Activated CD8-positive, alpha-beta T cell treated with anti-CD3 and anti-CD28 coated beads, Interleukin-2, amount 10 ng/mL, durations not matched to agents 7 days and 5 days (primary cell): ENCODE measurements around the gene ACSL5. TPM values are rescaled to one million over a fixed set of nuclear protein-coding genes. Genes with fewer than 3 reads are reported as not detected.

ENCODE experiments used
- ATAC-seq: fragments of 150-1000 bp; cut with Tn5 transposase; one replicate; pipeline ENCODE4 v1.10.0; 2021; ENCODE audit warnings: moderate library complexity
- CTCF ChIA-PET: fragments of 350-600 bp; sonication (Branson Sonifier 250); formaldehyde crosslinking; loops from one replicate; lab custom pipeline; 2021; ENCODE audit warnings: antibody characterized with exemption; lab: Charles Lee
- POLR2A ChIA-PET: fragments of 350-600 bp; sonication (Branson Sonifier 250); formaldehyde crosslinking; loops from one replicate; lab custom pipeline; 2021; ENCODE audit warnings: antibody characterized with exemption; lab: Charles Lee
- DNase-seq: peaks from one replicate; pipeline ENCODE4 v3.0.0-alpha.2; 2020
- H3K27ac Mint-ChIP-seq: one replicate; pipeline ENCODE4 v1.8.0; 2021; ENCODE audit warnings: mild to moderate bottlenecking, mixed read lengths
- H3K27me3 Mint-ChIP-seq: one replicate; pipeline ENCODE4 v1.8.0; 2021; ENCODE audit warnings: low read depth, mixed read lengths
- H3K36me3 Mint-ChIP-seq: one replicate; pipeline ENCODE4 v1.8.0; 2021; ENCODE audit warnings: low read depth, mixed read lengths
- H3K4me1 Mint-ChIP-seq: one replicate; pipeline ENCODE4 v1.8.0; 2021; ENCODE audit warnings: low read depth, mixed read lengths
- H3K4me3 Mint-ChIP-seq: one replicate; pipeline ENCODE4 v1.8.0; 2021; ENCODE audit warnings: mild to moderate bottlenecking, mixed read lengths
- H3K9me3 Mint-ChIP-seq: one replicate; pipeline ENCODE4 v1.8.0; 2022; ENCODE audit warnings: mixed read lengths; ENCODE audit not compliant: insufficient read depth
- total RNA-seq, 2 experiments: library from RNA; stranded (reverse); gene quantifications; one replicate each; pipeline ENCODE4 v1.2.3, GENCODE V29; 2021

ACSL5 gene
- total RNA-seq, 2 experiments from 2014 or later = 50.7 to 53.1 TPM

DNA sequence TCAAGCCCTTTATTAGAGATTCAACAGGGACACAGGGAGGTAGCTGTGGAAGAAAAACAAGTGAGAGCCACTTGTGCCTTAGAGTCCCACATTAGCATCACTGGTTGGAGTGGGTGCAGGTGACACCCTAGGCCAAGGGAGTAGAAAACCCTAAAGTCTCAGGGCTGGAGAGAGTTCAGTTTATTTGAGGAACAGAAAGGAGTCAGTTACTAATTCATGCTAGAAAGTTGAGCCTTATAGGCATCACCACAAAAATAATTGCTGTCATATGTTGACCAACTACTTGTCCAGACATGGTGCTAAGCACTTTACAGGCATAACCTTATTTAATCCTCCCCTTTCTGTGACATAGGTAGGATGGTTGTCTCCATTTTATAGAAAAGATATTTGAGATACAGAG is 20.9 kb upstream of the ACSL5 start:
- no peaks in the 10 kb centered on the region for H3K27me3 Mint-ChIP-seq
- no peaks in the 10 kb centered on the region for H3K4me1 Mint-ChIP-seq
- H3K4me3 Mint-ChIP-seq = no peak overlapping the region
- H3K9me3 Mint-ChIP-seq = no peaks in the 10 kb centered on the region
- ATAC-seq (no peak), DNase-seq (no peak)
- H3K27ac Mint-ChIP-seq = no peak overlapping the region
- ChIA-PET CTCF (no interaction called here), POLR2A (no interaction called here)
- no peaks in the 10 kb centered on the region for H3K36me3 Mint-ChIP-seq

DNA sequence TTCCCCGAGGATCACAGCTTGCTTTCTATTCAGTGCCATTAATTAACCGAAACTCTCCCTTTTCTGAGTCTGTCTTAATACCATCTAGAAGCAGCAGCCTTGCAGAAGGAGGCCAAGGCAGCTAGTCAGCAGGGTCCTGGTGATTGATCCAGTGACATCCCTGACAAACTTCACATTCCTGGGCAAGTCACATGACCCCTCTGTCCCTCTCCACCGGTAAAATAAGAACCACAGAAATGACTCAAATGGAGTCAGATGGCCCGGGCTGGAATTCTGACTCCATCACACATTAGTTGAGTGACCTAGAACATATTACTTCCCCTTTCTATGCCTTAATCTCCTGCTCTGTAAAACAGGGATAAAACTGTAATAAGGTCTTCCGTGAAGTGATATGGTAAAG is 17.2 kb upstream of the ACSL5 start:
- no peak for ATAC-seq
- no peak overlapping the region for H3K4me3 Mint-ChIP-seq
- ChIA-PET POLR2A (no interaction called here), CTCF (interaction anchor here (1.0 kb wide), 1 partner anchor 31 kb away, joined by 3 read pairs; no protein-coding TSS in a partner anchor)
- no peak for DNase-seq
- no peaks in the 10 kb centered on the region for H3K27me3 Mint-ChIP-seq
- H3K27ac Mint-ChIP-seq = no peak overlapping the region
- no peaks in the 10 kb centered on the region for H3K4me1 Mint-ChIP-seq
- no peaks in the 10 kb centered on the region for H3K9me3 Mint-ChIP-seq
- no peaks in the 10 kb centered on the region for H3K36me3 Mint-ChIP-seq

DNA sequence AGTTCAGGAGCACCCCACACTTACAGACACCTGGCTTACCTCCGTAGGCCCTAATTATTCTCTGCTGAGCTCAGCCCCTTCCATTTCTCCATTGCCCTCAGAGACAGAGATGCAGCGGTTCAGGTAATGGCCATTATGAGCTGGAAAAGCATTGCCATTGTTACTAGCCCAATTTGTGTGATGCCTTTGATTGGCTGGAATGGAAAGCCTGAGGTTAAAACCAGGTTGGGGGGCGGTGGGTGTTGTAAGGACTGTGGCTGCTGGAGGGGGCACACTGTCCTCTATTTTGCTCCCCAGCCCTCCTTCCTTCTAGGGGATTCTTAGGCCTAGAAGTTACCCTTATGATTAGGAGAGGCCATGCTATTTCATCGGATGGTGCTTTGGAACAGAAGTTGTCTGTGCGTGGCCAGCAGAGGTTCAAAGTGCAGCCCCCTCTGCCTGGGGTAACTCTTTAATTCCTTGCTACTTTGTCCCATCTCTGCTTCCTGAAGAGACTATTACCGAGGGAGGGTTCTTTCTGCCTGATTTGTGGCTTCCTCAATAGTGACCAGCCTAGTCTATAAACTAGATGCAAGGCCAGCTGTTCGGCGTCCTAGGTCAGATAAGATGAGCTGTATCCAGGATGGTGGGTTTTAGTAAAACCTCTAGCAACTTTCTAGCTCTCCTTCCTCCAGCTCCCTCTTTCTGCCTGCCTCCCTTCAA is 14.2 kb upstream of the ACSL5 start:
- no peak overlapping the region for H3K27ac Mint-ChIP-seq
- no peaks in the 10 kb centered on the region for H3K27me3 Mint-ChIP-seq
- no peaks in the 10 kb centered on the region for H3K4me1 Mint-ChIP-seq
- ChIA-PET POLR2A (no interaction called here), CTCF (no interaction called here)
- ATAC-seq (no peak), DNase-seq (no peak)
- H3K36me3 Mint-ChIP-seq = no peaks in the 10 kb centered on the region
- H3K9me3 Mint-ChIP-seq = no peaks in the 10 kb centered on the region
- H3K4me3 Mint-ChIP-seq = no peak overlapping the region

DNA sequence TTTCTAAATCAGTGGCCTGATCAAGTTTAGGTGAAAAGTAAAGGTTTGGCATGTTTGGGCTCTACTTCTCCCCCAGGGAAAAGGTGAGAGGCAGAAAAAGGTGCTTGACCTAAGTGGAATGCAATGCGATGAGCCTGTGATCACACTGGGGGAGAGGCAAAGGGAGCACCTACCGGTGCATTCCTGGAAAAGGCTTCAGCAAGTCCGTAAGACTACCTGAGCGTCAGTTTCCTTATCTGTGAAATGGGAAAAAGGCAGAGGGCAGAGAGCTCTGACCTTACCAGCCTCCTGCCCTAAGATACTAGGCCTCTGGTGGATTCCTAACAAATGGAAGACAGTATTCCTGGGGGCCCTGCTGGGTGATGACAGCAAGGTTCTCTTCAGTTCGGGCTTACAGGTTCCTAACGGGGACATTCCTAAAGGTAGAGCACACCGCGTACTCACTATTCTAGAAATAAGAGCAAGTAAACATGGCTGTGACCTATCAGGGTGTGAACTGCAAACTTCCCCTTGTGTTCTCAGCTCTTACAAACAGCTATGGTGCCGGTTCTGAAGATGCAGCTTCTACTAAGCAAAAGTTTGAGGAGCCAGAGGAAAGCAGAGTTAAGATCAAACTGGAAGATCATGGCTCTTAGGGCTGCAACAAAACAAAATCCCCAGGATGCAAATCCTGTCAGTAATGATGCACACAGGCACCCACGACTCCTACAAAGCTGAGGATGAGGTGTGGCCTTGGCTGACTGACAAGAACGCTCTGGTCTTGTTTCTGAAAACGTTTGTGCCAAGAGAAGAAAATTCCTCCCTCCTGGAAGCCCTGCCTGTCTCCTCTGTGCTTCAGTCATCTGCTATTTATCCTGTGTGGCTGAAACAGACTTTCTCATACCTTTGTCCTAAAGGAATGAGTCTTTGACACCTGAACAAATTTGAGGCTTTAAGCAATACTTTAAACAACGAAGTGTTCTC is 13.3 kb upstream of the ACSL5 start:
- no peak overlapping the region for H3K4me3 Mint-ChIP-seq
- no peaks in the 10 kb centered on the region for H3K27me3 Mint-ChIP-seq
- ChIA-PET CTCF (no interaction called here), POLR2A (no interaction called here)
- no peak for ATAC-seq
- no peaks in the 10 kb centered on the region for H3K4me1 Mint-ChIP-seq
- H3K36me3 Mint-ChIP-seq = no peaks in the 10 kb centered on the region
- no peak for DNase-seq
- H3K9me3 Mint-ChIP-seq = no peaks in the 10 kb centered on the region
- H3K27ac Mint-ChIP-seq = no peak overlapping the region

DNA sequence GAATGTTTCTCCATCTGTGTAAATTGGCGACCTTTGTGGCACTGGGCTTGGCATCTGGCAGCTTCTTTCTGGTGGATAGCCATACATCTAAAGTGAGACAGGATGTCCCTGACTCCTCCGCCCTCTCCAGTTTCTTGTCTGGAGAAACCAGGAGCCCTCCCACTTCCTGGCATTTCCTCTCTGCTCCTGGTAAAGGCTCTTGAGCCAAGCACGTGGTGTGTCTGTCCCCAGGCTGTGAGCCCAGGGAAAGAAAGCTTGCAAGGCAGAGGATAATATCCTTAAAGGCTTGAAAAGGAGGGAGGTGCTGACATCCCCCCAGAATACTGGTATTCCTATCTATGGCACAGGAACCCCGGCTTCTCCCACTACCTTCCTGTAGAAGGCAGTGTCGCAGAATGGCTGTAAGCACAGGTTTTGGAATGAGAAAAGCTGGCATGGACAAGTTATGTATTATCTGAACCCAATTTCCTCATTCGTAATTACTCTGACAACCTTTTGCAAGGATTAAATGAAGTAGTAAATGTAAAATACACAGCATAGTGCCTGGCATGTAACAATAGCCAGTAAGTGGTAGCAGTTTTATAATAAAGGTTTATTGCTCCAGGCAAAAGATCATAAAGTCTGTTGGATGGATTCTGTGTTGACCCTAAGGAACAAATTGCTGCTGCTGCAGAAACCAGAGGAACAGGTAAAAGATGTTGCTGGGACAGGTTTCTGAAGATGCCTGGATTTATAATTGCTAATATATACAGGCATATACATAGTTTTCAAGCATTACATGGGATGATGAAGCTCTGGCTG is 11.8 kb upstream of the ACSL5 start:
- ChIA-PET CTCF (no interaction called here), POLR2A (no interaction called here)
- Mint-ChIP-seq H3K27me3 (peaks cover 2% of the 10 kb centered on the region), H3K27ac (no peak overlapping the region), H3K4me1 (no peaks in the 10 kb centered on the region), H3K36me3 (no peaks in the 10 kb centered on the region), H3K9me3 (no peaks in the 10 kb centered on the region), H3K4me3 (no peak overlapping the region)
- DNase-seq (no peak), ATAC-seq (no peak)

DNA sequence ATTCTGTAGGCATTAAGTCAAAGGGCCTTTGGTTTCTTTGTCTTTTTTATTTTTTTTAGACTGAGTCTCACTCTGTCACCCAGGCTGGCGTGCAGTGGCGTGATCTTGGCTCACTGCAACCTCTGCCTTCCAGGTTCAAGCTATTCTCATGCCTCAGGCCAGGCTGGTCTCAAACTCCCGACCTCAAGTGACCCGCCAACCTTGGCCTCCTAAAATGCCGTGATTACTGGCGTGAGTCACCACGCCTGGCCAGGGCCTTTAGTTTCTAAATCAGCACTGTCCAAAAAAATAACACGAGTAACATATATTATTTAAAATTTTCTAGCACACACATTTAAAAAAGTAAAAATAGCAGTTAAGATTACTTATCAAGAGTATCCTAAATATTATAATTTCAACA is 11.1 kb upstream of the ACSL5 start:
- ChIA-PET CTCF (no interaction called here), POLR2A (no interaction called here)
- Mint-ChIP-seq H3K27ac (no peak overlapping the region), H3K4me1 (no peaks in the 10 kb centered on the region), H3K27me3 (peaks cover 2% of the 10 kb centered on the region), H3K36me3 (no peaks in the 10 kb centered on the region), H3K4me3 (no peak overlapping the region), H3K9me3 (no peaks in the 10 kb centered on the region)
- no peak for ATAC-seq
- DNase-seq = no peak

DNA sequence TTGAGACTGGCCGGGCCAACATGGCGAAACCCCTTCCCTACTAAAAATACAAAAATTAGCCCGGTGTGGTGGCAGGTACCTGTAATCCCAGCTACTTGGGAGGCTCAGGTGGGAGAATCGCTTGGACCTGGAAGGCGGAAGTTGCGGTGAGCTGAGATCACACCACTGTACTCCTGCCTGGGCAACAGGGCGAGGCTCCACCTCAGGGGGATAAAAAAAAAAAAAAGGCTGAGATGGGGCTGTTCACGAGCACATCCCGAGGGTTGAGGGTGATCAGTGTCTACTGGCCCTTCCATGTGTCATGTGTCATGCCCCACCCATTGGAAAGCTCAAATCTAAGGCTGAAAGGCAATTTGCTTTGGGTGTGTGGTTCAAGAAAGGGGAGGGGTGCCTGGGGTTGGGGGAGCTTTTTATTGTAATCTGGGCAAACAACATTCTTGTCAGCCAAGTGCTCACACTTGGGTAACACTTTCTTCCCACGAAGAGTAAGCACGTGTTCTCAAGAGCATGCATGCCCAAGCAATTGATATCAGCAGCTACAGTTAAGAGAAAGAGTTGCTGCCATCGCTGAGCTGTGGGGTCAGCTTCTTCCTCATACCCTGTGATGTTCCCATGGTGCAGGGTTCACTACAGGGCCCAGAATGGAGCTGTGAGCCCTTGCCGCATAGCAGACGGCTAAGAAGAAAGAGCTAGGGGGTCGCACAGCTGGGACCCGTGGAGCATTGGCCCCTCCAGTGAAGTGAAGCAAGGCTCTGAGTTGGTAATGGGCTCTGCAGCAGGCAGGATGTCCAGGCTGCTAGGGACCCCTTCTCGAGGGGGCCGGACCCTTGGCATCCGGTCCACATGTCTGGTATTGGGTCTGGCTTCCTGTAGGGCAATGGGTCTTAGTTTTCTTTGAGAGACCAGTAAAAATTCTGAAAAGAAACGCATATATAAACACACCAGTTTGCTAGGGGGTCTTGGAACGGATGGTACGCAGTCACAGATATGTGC is 9.9 kb upstream of the ACSL5 start:
- ATAC-seq (no peak), DNase-seq (no peak)
- Mint-ChIP-seq H3K4me3 (no peak overlapping the region), H3K27me3 (peaks cover 2% of the 10 kb centered on the region), H3K9me3 (no peaks in the 10 kb centered on the region), H3K4me1 (no peaks in the 10 kb centered on the region), H3K36me3 (no peaks in the 10 kb centered on the region), H3K27ac (no peak overlapping the region)
- ChIA-PET CTCF (interaction anchor here (1.2 to 2.9 kb wide), 2 partner anchors 11 to 56 kb away, joined by 3 to 11 read pairs; no protein-coding TSS in a partner anchor), POLR2A (interaction anchor here (1.0 kb wide), 1 partner anchor 10 kb away, joined by 3 read pairs; the partner anchor contains the start of gene ACSL5)

DNA sequence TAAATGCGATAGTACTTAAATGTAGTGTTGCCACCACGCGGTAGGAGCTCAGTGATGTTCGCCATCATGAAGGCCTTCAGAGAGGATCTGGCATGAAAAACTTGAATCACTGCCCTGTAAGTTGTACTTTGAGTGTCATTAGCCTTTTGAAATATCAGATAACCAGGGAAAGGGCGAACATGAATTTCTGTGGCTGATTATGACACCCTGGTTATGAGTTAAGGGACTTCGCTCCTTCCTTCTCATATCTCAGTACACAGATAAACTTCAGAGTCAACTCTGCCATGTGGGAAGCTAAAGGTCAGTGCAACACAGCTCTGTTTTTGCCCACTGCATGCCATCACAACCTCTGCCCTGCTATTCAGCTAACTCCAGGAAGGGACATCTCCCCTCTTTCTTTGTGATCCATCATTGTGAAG is 8.9 kb upstream of the ACSL5 start:
- peaks cover 2% of the 10 kb centered on the region for H3K27me3 Mint-ChIP-seq
- ATAC-seq (no peak), DNase-seq (no peak)
- no peak overlapping the region for H3K4me3 Mint-ChIP-seq
- H3K36me3 Mint-ChIP-seq = no peaks in the 10 kb centered on the region
- H3K27ac Mint-ChIP-seq = no peak overlapping the region
- H3K4me1 Mint-ChIP-seq = peaks cover 5% of the 10 kb centered on the region
- ChIA-PET POLR2A (no interaction called here), CTCF (interaction anchor here (1.2 to 2.9 kb wide), 2 partner anchors 10 to 57 kb away, joined by 3 to 11 read pairs; no protein-coding TSS in a partner anchor)
- no peaks in the 10 kb centered on the region for H3K9me3 Mint-ChIP-seq

DNA sequence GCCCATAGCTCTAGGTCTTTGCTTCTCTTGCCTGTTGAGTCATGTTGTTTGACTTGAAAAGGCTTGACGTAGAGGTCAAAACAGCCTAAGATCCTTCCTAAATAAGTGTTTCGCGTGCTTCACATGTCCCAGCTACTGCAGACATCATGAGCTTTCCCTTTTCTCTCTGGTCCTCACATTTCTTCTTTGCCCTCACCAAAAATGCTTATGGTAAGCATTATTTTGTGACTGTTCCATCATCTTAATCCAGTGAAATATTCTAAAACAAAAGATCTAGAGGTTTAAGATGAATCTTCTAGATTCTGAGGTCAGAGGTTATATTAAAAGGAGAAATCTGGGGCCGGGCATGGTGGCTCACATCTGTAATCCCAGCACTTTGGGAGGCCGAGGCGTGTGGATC is 8.5 kb upstream of the ACSL5 start:
- ChIA-PET POLR2A (no interaction called here), CTCF (interaction anchor here (2.9 kb wide), 1 partner anchor 10 kb away, joined by 11 read pairs; no protein-coding TSS in a partner anchor)
- DNase-seq (no peak), ATAC-seq (no peak)
- no peak overlapping the region for H3K4me3 Mint-ChIP-seq
- H3K27ac Mint-ChIP-seq = no peak overlapping the region
- H3K9me3 Mint-ChIP-seq = no peaks in the 10 kb centered on the region
- peaks cover 5% of the 10 kb centered on the region for H3K4me1 Mint-ChIP-seq
- no peaks in the 10 kb centered on the region for H3K36me3 Mint-ChIP-seq
- peaks cover 2% of the 10 kb centered on the region for H3K27me3 Mint-ChIP-seq

DNA sequence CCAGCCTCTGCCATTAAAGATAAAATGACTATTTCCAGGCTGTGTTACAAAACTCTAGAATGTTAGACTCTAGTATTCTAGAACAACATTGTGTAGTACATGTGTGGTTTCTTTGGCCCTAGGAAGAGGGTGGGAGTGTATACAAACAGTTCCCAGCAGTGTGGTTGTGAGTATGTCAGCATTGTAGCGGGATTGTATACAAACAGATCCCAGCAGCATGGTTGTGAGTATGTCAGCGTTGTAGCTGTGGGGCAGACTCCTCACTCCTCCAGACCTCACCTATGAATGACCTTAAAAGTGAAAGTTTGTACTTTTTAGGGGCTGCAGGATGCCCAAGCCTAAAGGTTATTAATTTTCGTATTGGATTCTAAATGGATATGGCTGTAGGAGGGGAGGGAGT is 6.9 kb upstream of the ACSL5 start:
- POLR2A ChIA-PET = no interaction called here
- Mint-ChIP-seq H3K9me3 (peaks cover 5% of the 10 kb centered on the region), H3K4me1 (peaks cover 12% of the 10 kb centered on the region), H3K4me3 (no peak overlapping the region), H3K27me3 (peaks cover 2% of the 10 kb centered on the region), H3K27ac (no peak overlapping the region), H3K36me3 (peaks cover 1% of the 10 kb centered on the region)
- CTCF ChIA-PET = interaction anchor here (1.1 to 2.9 kb wide), 3 partner anchors 8 to 68 kb away, joined by 3 to 11 read pairs (median 3); no protein-coding TSS in a partner anchor
- no peak for ATAC-seq
- DNase-seq = no peak
